SH-SY5Y (cell line): Measurements from ENCODE around the gene AFF1.

Experiments
- GATA2 ChIP-seq: IDR thresholded peaks from 2 replicates; pipeline ENCODE4 v1.6.1; 2011; ENCODE audit warnings: mild to moderate bottlenecking, low read depth, low read length
- GATA3 ChIP-seq: IDR thresholded peaks from 2 replicates; pipeline ENCODE4 v1.6.1; 2011; ENCODE audit warnings: low read depth, mild to moderate bottlenecking, low read length, moderate library complexity

- no peak for TF ChIP-seq GATA3
- no peak for TF ChIP-seq GATA2
These were observed 80.6 kb downstream of the AFF1 start for GRCh38 chr4:87015416-87015815.
